PC-3 (cell line): ENCODE data around the gene ANKMY2.

Experiments used
- CTCF ChIP-seq: fragments of 300-600 bp; sonication (generic); conservative IDR thresholded peaks from 2 replicates; pipeline ENCODE4 v1.5.1; 2017; ENCODE audit warnings: antibody characterized with exemption, low read depth, mild to moderate bottlenecking, low read length
- EZH2phosphoT487 ChIP-seq: fragments of 300-600 bp; sonication (generic); IDR thresholded peaks from 2 replicates; pipeline ENCODE4 v1.6.1; 2018; ENCODE audit warnings: mild to moderate bottlenecking, antibody characterized with exemption, low read length, borderline replicate concordance

GRCh38 chr7:16556359-16556758 is 89.2 kb downstream of the ANKMY2 start:
- no peak for TF ChIP-seq CTCF
- TF ChIP-seq EZH2phosphoT487 = no peak
